ENCODE results near the gene NDUFAF8.

DNA sequence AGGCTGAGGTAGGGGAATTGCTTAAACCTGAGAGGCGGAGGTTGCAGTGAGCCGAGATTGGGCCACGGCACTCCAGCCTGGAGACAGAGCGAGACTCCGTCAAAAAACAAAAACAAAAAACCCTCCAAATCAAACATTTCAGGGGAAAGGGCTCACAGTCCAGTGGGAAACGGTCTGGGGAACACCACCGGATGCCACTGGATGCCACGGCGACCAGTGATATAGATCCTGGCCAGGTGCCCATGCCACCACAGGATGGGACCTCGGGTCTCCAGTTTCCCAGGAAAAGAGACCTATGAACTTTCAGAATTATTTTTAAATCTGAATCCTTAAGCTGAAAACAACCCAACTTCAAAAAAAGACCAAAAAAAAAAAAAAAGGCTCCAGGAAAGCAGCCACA, 28.7 kb upstream of the NDUFAF8 start:
- TF ChIP-seq CTCF (IDR thresholded peaks at IDR 0.05) (no peak), EZH2 (IDR thresholded peaks at IDR 0.05; ENCODE audit: borderline replicate concordance, insufficient read depth, low read depth, low read length, poor library complexity, severe bottlenecking) (no peak)

All from B cell (primary cell).